Spinal cord (tissue), 10 donors: ENCODE results near the gene CSTB. TPM values are rescaled to one million over a fixed set of nuclear protein-coding genes. Genes with fewer than 3 reads are reported as not detected.

Source experiments
- DNase-seq, 6 donors: peaks; one replicate each; pipeline versions ENCODE4 v3.0.0 to v3.0.0-alpha.2; 2013 to 2015; ENCODE audit warnings: low spot score in 6 of 6, low read depth in 4 of 6
- H3K27ac ChIP-seq: one replicate; pipeline ENCODE4 v1.5.1; 2013; ENCODE audit warnings: low read depth, low read length, control low read depth
- H3K27me3 ChIP-seq: one replicate; pipeline ENCODE4 v1.6.1; 2013; ENCODE audit warnings: low read length; ENCODE audit not compliant: control insufficient read depth, insufficient read depth
- H3K36me3 ChIP-seq: one replicate; pipeline ENCODE4 v1.6.1; 2013; ENCODE audit warnings: low read length; ENCODE audit not compliant: control insufficient read depth, insufficient read depth
- H3K4me1 ChIP-seq: one replicate; pipeline ENCODE4 v1.6.1; 2013; ENCODE audit warnings: low read length; ENCODE audit not compliant: control insufficient read depth, insufficient read depth
- H3K4me3 ChIP-seq: one replicate; pipeline ENCODE4 v1.5.1; 2013; ENCODE audit warnings: low read depth, low read length, control low read depth
- H3K9me3 ChIP-seq: one replicate; pipeline ENCODE4 v1.6.1; 2013; ENCODE audit warnings: low read length; ENCODE audit not compliant: control insufficient read depth, insufficient read depth
- WGBS: methylation state at CpG from one replicate; pipeline ENCODE4 v1.1.5; 2013; ENCODE audit warnings: missing lambda C conversion rate; ENCODE audit not compliant: insufficient coverage; 5-methylcytosine and 5-hydroxymethylcytosine counted together
- polyA plus RNA-seq, 2 donors: library from polyadenylated mRNA; unstranded; fragments of 120-200 nt; gene quantifications; one replicate each; pipeline ENCODE4 v1.2.1, GENCODE V29; 2013; ENCODE audit not compliant: insufficient read length in 2 of 2
- total RNA-seq, 2 donors: library from RNA; depleted of rRNA in 1 of 2; stranded (reverse); fragments of 120-200 nt in 1 of 2; fragments of >200 nt in 1 of 2; gene quantifications; one replicate each; pipeline versions ENCODE4 v1.2.3 to v1.2.4, GENCODE V29; 2013 to 2014
- donor health status: healthy.

CSTB gene
- total and polyA plus RNA-seq, 4 donors, result 9.8 to 43.1 (median 29.4) TPM

DNA sequence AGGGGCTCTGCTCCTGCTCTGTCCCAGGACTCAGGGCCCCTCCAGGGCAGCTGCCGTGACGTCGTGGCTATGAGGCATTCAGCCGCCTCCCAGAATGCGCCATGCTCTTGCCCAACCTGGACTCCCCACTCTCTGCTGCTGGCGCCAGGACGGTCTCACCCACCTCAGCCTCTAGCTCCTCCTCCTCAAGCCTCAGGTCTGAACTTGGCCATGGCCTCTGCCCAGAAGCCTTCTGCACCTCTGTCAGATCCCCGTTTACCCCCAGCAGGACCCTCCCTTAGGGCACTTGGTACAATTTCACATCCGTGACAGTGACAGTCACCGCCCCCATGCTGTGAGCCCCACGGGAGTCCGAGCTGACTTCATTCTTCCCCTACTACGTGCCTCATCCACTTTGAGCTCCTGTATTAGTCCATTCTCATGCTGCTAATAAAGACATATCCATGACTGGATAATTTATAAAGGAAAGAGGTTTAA is 4.9 kb downstream of the CSTB start:
- no peak overlapping the region for H3K4me3 ChIP-seq
- WGBS, result 65% methylated on average over 10 of the region's 13 CpGs
- H3K36me3 ChIP-seq, result peaks cover 41% of the 10 kb centered on the region
- no peak for DNase-seq
- peaks cover 31% of the 10 kb centered on the region for H3K4me1 ChIP-seq
- no peak overlapping the region for H3K27ac ChIP-seq
- H3K9me3 ChIP-seq, result no peaks in the 10 kb centered on the region
- H3K27me3 ChIP-seq, result no peaks in the 10 kb centered on the region

DNA sequence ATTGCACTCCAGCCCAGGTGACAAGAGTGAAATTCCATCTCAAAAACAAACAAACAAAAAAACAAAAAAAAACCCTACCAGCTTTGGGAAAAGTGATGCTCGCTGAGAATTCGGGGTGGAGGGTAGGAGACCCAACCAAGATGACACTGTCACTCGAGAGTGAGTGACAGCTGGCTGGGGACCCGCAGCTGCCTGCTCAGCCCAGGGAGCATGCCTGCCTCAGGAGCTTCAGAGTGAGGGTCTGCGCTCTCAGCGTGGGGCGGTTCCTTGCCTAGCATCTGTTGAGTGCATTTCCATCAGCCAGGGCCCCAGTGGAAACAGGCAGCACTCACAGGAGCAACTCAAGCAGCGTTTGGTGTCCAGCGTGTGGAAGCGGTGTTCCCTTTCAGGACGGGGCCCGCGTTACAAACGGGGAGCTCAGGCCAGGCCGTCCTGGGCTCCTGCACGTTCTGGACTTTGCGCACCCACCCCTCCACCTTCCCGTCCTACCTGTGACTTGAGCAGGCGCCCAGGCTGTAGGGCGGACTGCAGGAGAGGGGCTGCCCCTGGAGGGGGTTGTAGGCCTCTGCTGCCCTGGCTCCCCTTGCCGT is 5.9 kb downstream of the CSTB start:
- Histone ChIP-seq H3K27me3 (no peaks in the 10 kb centered on the region), H3K27ac (no peak overlapping the region), H3K9me3 (no peaks in the 10 kb centered on the region), H3K36me3 (peaks cover 41% of the 10 kb centered on the region), H3K4me1 (peaks cover 25% of the 10 kb centered on the region), H3K4me3 (no peak overlapping the region)
- 84% methylated on average over 15 of the region's 21 CpGs for WGBS
- DNase-seq, result no peak

DNA sequence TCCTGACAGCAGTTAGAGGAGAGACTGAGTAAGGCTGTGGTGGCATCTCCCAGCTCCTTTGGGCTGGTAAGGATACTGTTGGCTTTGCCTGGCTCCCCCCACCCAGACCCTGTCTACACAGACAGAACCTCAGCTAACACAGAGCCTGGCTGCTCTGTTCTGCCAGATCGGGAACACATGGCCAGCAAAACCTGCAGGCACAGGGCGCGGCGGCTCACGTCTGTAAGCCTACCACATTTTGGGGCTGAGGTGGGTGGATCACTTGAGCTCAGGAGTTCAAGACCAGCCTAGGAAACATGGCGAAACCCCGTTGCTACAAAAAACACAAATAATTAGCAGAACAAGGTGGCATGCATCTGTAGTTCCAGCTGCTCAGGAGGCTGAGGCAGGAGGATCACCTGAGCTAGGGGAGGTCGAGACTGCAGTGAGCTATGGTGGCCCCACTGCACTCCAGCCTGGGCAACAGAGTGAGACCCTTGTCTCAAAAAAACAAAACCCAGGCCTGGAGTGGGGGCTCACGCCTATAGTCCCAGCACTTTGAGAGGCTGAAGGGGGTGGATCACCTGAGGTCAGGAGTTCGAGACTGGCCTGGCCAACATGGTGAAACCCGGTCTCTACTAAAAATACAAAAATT is 6.7 kb downstream of the CSTB start:
- H3K4me3 ChIP-seq, result no peak overlapping the region
- H3K4me1 ChIP-seq, result peaks cover 23% of the 10 kb centered on the region
- H3K27me3 ChIP-seq, result no peaks in the 10 kb centered on the region
- WGBS, result 94% methylated on average over 9 of the region's 11 CpGs
- H3K27ac ChIP-seq, result no peak overlapping the region
- H3K9me3 ChIP-seq, result no peaks in the 10 kb centered on the region
- H3K36me3 ChIP-seq, result peaks cover 40% of the 10 kb centered on the region
- DNase-seq, result no peak

DNA sequence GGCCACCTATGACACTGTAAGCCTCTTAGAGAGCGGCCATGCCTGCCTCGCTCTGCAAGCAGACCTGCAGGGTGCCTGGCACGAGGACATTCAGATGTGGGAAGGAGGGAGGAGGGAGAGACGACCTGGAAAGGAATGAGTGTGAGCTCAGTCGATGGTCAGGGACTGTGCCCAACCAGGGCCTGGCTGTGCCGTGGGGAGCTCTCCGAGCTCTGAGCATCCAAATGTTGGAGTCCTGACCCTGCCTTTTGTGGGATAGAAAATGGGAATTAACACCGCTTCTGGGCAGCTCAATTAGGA is 7.3 kb downstream of the CSTB start:
- no peak for DNase-seq
- WGBS, result 37% methylated on average over 6 of the region's 8 CpGs
- Histone ChIP-seq H3K4me1 (peaks cover 18% of the 10 kb centered on the region), H3K27me3 (no peaks in the 10 kb centered on the region), H3K27ac (no peak overlapping the region), H3K4me3 (no peak overlapping the region), H3K9me3 (no peaks in the 10 kb centered on the region), H3K36me3 (peaks cover 38% of the 10 kb centered on the region)

DNA sequence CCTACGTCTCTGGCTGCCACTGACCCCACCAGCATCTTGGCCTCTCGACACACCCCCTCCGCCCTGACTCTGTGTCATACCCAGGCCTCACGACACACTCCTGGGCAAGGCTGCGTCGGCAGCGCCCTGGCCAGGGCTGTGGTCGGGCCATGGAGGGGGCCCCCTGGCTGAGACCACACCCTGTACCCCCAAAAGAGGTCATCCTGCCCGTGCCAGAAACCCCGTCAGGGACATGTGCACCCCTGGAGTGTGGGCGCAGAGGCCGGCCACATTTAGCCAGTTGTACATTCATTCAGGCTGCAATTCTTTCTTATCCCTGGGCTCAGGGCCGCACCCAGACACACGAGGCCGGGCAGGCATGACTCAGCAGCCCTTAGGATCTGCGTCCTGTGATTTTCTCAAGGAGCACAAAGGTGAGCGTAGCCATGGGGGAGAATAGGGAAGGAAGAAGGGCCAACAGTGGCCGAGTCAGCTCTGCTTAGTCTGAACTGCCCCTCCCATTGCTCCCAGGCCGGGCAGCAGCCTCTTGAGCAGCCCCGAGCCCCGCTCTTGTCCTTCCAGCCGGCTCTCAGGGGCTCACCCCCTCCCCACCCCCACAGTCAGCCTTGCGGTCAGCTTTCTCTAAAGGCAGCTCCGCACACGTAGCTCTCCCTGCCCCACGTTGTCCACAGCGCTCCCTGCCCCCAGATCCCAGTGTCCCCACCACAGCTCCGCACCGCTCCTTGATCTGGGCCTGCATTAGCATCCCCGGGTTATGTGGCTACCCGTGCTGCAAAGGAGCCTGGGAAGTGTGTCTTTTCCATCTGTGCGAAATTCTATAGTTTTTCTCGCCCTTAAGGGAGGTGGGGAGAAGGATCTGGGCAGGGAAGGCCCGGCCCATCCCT is 7.9 kb downstream of the CSTB start:
- no peak overlapping the region for H3K27ac ChIP-seq
- DNase-seq, result no peak
- H3K27me3 ChIP-seq, result no peaks in the 10 kb centered on the region
- peaks cover 36% of the 10 kb centered on the region for H3K36me3 ChIP-seq
- 65% methylated on average over 30 of the region's 34 CpGs for WGBS
- no peaks in the 10 kb centered on the region for H3K9me3 ChIP-seq
- peaks cover 18% of the 10 kb centered on the region for H3K4me1 ChIP-seq
- H3K4me3 ChIP-seq, result no peak overlapping the region

DNA sequence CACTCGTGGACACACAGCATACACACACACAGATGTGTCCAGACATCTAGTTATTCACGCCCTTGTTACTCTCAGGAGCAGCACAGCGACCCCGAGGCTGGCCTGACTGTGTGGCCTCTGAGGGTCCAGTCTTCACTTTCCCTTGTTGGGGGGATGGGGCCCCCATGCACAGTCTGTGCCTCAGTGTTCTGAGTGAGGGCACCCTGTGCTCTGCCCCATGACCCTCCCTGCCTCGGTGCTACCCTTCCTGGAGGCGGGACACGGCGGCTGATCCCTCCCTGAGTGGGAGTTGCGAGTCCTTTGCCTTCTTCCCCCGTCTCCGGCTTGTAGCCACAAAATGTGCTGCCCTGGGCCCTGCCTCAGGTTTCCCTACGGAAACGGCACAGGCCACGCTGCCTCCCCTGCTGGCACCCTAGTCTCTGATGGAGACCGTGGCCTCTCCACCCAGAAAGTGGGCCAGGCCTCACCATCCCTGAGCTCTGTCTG is 8.6 kb downstream of the CSTB start:
- DNase-seq, result no peak
- Histone ChIP-seq H3K36me3 (peaks cover 36% of the 10 kb centered on the region), H3K9me3 (no peaks in the 10 kb centered on the region), H3K4me1 (peaks cover 18% of the 10 kb centered on the region), H3K27ac (no peak overlapping the region), H3K4me3 (no peak overlapping the region), H3K27me3 (no peaks in the 10 kb centered on the region)
- WGBS, result 82% methylated on average over 15 of the region's 15 CpGs

DNA sequence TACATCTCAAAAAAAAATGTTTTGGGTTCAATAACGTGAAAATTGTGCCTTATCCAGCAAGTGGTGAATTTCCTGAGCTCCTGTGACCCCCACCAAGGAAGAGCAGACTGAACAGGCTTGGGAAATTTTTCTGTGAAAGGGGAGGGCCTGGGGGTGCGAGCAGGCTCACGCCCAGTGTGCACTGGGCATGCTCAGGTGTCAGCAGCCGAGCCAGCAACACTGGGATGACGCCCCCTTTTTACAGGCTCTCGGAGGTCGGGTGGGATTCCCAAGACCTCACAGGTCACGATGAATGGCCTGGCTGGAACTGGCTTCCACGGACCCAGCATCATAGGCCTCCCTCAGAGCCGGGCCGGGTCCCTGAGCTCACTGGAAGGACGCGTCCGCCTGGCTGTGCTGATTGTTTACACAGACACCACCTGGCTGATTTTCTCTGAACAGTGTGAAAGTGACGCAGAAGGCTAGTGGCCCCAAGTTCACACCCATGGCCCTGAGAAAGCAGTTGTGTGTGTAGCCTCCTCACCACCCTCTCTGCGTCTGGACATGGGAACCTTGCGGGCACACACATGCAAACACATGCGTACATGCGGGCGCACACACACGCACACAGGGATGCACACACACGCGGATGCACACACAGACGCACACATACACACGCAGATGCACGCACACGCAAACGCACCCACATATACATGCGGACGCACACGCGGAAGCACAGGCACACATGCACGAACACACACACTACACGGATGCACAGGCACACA is 9.2 kb downstream of the CSTB start:
- Histone ChIP-seq H3K4me1 (peaks cover 16% of the 10 kb centered on the region), H3K36me3 (peaks cover 39% of the 10 kb centered on the region), H3K4me3 (no peak overlapping the region), H3K27ac (no peak overlapping the region), H3K9me3 (no peaks in the 10 kb centered on the region), H3K27me3 (no peaks in the 10 kb centered on the region)
- 86% methylated on average over 33 of the region's 34 CpGs for WGBS
- no peak for DNase-seq

DNA sequence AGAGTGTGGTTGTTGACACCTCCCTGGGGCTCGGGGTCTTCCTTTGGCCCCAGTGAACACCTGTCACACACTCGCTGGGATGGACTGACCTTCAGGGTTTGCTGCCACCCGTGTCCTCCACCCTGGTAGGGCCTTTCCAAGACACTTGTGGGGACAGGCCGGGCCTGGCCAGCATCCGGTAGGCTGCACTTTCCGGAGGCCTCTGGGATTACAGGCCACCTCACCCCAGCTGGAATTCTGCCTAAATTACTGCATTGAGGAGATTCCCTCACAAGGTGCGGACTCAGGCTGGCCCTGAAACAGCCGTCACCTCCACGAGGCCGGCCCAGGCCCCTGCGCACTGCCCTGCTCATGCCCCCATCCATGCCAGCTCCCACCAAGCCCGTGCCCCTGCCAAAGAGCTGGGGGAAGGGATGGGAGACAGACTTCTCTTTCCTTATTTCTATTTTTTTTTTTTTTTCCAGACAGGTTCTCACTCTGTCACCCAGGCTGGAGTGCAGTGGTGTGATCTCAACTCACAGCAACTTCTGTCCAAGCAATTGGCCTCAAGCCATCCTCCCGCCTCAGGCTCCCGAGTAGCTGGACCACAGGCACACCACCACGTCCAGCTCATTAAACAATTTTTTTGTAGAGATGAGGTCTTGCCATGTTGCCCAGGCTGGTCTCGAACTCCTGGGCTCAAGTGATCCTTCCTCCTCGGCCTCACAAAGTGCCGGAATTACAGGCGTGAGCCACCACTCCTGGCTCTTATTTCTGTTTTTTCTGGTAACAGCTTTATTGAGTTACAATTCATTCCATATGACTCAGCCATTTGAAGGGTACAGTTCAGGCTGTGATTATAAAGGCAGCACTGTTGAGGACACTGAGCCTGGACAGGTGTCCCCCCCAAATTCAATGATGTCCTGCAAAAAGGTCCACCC is 11.3 kb downstream of the CSTB start:
- Histone ChIP-seq H3K9me3 (no peaks in the 10 kb centered on the region), H3K27ac (no peak overlapping the region), H3K27me3 (no peaks in the 10 kb centered on the region), H3K36me3 (peaks cover 45% of the 10 kb centered on the region), H3K4me1 (peaks cover 16% of the 10 kb centered on the region), H3K4me3 (no peak overlapping the region)
- 85% methylated on average over 9 of the region's 19 CpGs for WGBS
- no peak for DNase-seq
